Aortic smooth muscle cell (primary cell): ENCODE measurements around the gene GGT7. TPM values are rescaled to one million over a fixed set of nuclear protein-coding genes. Genes with fewer than 3 reads are reported as not detected.

Experiments
- total RNA-seq: library from RNA; depleted of rRNA; stranded (reverse); fragments of >200 nt; gene quantifications from 2 replicates; pipeline ENCODE4 v1.2.3, GENCODE V29; 2014

Gene GGT7
- 8.9 and 9.0 TPM in 2 replicates for total RNA-seq

GRCh38 chr20:34872622-34873224 lies at the start of gene GGT7:
Gene GGT7 (minus strand): TSS chr20:34872856. CDS start chr20:34872815, 41 bp downstream.

GRCh38 chr20:34876406-34877282 lies 4.0 kb upstream of the GGT7 start, which contains the start of gene ACSS2:
Gene ACSS2 (plus strand): TSS chr20:34876612. CDS start chr20:34876646, 34 bp downstream.

GRCh38 chr20:34825530-34826362 lies 46.9 kb downstream of the GGT7 start, which contains the start of gene NCOA6:
Gene NCOA6 (minus strand): TSS chr20:34825651. CDS start chr20:34782355, 43,296 bp downstream.

Other genes with a start within 250 kb of the GGT7 start
- 6.3 and 8.5 TPM in 2 replicates for gene PIGU, start 195.8 kb downstream of the GGT7 start, total RNA-seq
- gene TP53INP2, start 168.5 kb downstream of the GGT7 start, total RNA-seq: 4.0 and 8.5 TPM in 2 replicates
- gene NCOA6, start 47.2 kb downstream of the GGT7 start, total RNA-seq: 4.5 and 5.8 TPM in 2 replicates
- gene ACSS2, start 3.8 kb upstream of the GGT7 start, total RNA-seq: 32.1 and 42.0 TPM in 2 replicates
- 60.3 and 64.9 TPM in 2 replicates for gene GSS, start 83.0 kb upstream of the GGT7 start, total RNA-seq
- 0.12 and 0.13 TPM in 2 replicates for gene MYH7B, start 83.0 kb upstream of the GGT7 start, total RNA-seq
- gene TRPC4AP, start 220.0 kb upstream of the GGT7 start, total RNA-seq: 66.8 and 76.5 TPM in 2 replicates